Stimulated activated CD4-positive, alpha-beta T cell treated with anti-CD3 and anti-CD28 coated beads, TNF-alpha, amount 100 ng/mL, for 1 hour (primary cell): Measurements from ENCODE around the gene GHITM.
"Not testable (repeated sequence)": the region's sequence is repeated elsewhere in the genome, so short reads cannot be mapped to it uniquely, and the experiment has no call there.

Experiments used
- DNase-seq, 3 donors: peaks; one replicate each; pipeline ENCODE4 v3.0.0-alpha.2; 2020; ENCODE audit warnings: low read depth in 3 of 3, low spot score in 1 of 3

GHITM gene

GRCh38 chr10:84175436-84175835 lies 36.1 kb downstream of the GHITM start:
- DNase-seq, result no peak

GRCh38 chr10:84176351-84176750 lies 37.0 kb downstream of the GHITM start:
- DNase-seq, result no peak

GRCh38 chr10:84176836-84177474 lies 37.6 kb downstream of the GHITM start:
- DNase-seq, result no peak

GRCh38 chr10:84177541-84178141 lies 38.3 kb downstream of the GHITM start:
- DNase-seq, result no peak

- DNase-seq, result no peak
These were observed 38.9 kb downstream of the GHITM start for GRCh38 chr10:84178160-84178609.

- no peak for DNase-seq
These were observed 39.9 kb downstream of the GHITM start for GRCh38 chr10:84179059-84179710.

- not testable (repeated sequence) for DNase-seq
These were observed 41.1 kb downstream of the GHITM start for GRCh38 chr10:84180386-84180785.

- no peak for DNase-seq
These were observed 42.3 kb downstream of the GHITM start for GRCh38 chr10:84181631-84182030.

- no peak for DNase-seq
These were observed 45.2 kb downstream of the GHITM start for GRCh38 chr10:84184517-84184916.

- no peak for DNase-seq
These were observed 46.3 kb downstream of the GHITM start for GRCh38 chr10:84185526-84186175.

- DNase-seq, result no peak
These were observed 49.5 kb downstream of the GHITM start for GRCh38 chr10:84188815-84189214.

- no peak for DNase-seq
These were observed 51.3 kb downstream of the GHITM start for GRCh38 chr10:84190621-84191020.

GRCh38 chr10:84191106-84191505 lies 51.8 kb downstream of the GHITM start:
- DNase-seq, result no peak

GRCh38 chr10:84193327-84193726 lies 54.0 kb downstream of the GHITM start:
- no peak for DNase-seq

- DNase-seq, result no peak
These were observed 54.6 kb downstream of the GHITM start for GRCh38 chr10:84193846-84194423.

GRCh38 chr10:84194424-84195043 lies 55.2 kb downstream of the GHITM start, which contains the start of gene CDHR1:
Gene CDHR1 (plus strand): TSS chr10:84194537. CDS start chr10:84194761, 224 bp downstream.
- peak in 1 of 3 donors; percentile 14 for DNase-seq

GRCh38 chr10:84195044-84195830 lies 55.9 kb downstream of the GHITM start:
- DNase-seq, result no peak

GRCh38 chr10:84196083-84196482 lies 56.8 kb downstream of the GHITM start:
- DNase-seq, result no peak

GRCh38 chr10:84196941-84197340 lies 57.6 kb downstream of the GHITM start:
- DNase-seq, result no peak

GRCh38 chr10:84197643-84198042 lies 58.3 kb downstream of the GHITM start:
- no peak for DNase-seq
